IPS DF 19.7 (cell line): ENCODE results near the gene GZF1.

ENCODE experiments used
- DNase-seq: peaks from one replicate; pipeline ENCODE4 v3.0.0-alpha.2; 2013; ENCODE audit warnings: low read depth, low spot score

The GZF1 gene

DNA sequence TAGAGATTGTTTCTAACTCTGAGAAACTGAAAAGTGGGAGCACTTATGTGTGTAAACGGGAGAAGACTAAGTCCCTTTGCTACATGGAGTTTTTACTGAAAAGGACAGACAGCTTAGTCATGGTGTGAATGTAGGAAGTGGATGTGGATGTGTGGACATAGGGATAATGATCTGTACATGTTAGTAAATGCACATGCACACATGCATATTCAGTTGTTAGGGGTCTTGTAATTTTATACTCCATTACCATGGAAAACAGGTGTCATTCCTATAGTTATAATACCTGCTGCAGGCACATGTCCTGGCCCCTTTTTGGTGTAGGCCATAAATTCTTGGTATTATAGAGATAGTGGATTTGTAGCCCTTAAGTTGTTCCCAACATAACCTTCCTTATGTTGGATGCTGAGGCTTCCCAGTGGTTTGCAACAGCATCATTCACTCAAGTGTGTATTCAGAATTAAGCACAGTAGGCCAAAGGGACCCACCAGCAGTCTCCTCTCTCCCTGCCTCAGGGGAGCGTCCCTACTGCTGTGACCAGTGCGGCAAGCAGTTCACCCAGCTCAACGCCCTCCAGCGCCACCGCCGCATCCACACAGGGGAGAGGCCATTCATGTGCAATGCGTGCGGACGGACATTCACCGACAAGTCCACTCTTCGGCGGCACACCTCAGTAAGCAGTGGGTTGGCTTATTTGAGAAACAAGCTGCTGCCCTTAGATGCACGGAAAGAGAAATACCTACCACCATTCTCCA is 7.3 kb downstream of the GZF1 start:
- DNase-seq = no peak

DNA sequence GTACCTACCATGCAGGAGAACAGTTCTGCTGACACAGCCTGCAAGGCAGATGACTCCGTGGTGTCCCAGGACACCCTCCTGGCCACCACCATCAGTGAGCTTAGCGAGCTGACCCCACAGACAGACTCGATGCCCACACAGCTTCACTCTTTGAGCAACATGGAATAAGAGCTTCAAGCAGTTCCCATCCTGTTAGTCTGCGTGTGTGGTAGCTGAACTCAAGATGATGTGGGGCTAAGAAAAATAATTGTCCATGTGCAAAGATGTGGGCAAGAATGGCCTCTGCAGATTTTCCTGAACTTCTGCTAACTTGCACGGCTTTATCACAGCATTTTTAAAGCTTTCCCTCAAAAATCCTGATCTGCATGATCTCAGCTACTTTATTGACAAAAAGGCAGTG is 8.3 kb downstream of the GZF1 start:
- no peak for DNase-seq

- DNase-seq = no peak
Measured at GRCh38 chr20:23370873-23371272, 8.9 kb downstream of the GZF1 start.

- DNase-seq = no peak
Measured at GRCh38 chr20:23371496-23371895, 9.5 kb downstream of the GZF1 start.

GRCh38 chr20:23374441-23374840 is 12.5 kb downstream of the GZF1 start:
- DNase-seq = no peak

DNA sequence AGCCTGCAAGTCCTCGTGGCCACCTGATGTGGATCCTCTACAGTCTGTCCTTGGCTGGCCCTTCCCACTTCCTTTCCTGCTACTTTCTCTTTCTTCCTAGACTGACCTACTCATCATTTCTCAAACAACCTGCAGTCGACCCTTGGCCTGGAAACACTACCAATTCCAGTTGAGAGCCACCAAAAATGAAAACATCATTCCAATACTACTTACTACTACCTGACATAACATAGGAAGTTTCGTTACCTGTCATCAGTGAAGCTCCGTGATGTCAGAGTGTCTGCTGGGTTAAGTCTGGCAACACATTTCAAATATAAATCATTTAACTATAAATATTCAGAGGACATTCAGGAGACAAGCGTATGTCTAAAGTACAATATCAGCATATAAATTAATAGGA is 13.8 kb downstream of the GZF1 start:
- DNase-seq = no peak

DNA sequence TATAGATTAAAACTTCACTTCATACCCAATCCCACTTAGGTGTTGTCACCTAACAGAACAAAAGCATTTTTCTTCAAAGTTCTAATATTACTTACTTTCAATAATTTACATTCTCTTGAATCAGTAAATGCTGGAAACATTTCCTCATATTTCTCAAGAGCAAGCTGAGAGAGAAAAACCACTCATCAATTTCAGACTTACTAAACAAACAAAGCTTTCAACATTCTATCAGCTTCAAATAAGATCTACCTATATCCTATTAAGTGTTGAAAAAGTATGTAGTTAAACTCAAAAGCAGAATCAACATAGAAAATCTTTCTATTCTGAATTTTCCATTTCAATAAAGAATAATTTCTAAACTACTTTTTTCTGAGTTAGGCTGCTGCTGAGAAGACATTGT is 17.8 kb downstream of the GZF1 start:
- DNase-seq = no peak

DNA sequence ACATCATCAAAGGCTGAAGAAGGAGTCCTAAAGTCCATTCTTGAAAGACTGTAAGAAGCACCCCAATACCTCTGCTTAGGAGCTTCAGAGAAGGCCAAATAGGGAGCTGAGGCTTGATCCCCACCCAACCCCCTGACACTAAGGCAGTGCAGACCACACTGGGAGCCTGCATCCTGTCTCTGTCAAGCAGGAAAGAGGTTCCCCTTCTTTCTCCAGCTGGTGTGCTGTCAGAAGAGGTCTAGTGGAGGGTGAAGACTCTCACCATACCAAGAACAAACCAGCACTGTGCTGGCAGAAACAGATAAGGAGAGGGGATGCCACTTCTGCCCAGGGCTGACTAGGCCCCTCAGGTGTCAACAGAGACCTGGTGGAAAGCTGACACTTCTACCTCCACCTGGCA is 19.9 kb downstream of the GZF1 start:
- DNase-seq = no peak

- no peak for DNase-seq
Measured at GRCh38 chr20:23386304-23387117, 24.5 kb downstream of the GZF1 start.

DNA sequence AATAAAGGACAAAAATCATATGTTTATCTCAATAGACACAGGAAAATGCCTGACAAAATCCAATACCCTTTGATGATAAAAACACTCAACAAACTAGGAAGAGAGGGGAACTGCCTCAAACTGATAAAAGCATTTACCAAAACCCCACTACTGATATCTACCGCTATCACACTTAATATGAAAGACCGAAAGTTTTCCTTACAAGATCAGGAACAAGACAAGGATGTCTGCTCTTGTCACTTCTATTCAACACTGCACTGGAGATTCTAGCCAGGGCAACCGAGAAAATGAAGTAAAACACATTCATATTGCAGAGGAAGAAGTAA is 25.1 kb downstream of the GZF1 start:
- DNase-seq = no peak

DNA sequence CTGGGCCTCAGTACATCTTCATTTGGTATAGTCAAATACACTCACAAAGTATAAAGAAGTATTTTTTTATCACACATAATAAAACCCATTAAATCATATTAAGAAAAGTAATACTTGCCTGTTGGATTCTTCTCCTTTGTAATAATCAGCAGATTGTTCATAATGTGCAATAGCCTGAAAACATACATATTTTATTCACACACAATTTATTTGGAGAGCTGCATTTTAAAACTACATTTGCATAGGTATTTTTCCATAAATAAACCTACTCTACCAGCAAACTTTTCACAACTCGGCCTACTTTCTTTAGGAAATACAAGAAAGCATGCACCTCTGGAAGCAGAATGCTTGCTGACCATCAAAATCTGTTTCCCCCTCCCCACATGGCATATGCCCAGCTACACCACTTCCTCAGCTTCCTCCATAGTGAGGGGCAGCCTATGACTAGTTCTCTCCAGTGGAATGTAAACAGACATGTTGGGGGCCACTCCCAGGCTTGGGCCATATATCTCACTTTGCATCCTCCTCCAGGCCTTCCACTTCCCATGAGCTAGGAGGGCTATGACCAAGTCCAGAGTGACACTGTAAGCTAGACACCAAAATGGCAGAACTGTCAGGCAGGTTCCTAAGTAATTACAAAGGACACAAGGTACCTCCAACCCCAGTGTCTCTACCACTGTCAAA is 28.3 kb downstream of the GZF1 start:
- no peak for DNase-seq

DNA sequence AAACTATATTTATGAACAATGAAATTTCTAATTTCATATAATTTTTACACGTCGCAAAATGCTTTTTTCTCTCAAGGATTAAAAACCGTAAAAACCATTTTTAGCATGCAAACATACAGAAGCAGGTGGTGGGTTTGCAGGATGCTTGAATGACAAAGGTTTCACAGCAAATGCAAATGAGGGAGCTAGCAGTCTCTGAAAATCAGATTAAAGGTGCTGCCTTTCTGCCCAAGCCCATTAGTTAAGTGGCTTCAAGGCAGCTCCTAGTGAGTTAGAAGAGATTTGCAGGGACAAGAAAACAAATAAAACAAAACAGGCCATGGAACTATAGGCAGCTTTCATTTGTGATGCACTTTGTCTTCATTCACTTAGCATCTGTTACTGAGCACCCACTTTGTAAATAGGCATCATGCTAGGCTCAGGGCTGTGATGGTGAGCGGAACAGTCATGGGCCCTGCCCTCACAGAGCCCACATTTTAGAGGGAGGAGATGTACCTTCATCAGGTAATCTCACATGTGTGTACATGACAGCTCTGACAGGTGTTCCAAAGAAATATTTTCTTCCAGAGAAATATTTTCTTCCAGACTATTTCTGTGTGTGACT is 29.8 kb downstream of the GZF1 start:
- peak; percentile 7 for DNase-seq

GRCh38 chr20:23393996-23394775 is 32.2 kb downstream of the GZF1 start:
- DNase-seq = no peak

- DNase-seq = no peak
Measured at GRCh38 chr20:23396950-23397627, 35.1 kb downstream of the GZF1 start.

GRCh38 chr20:23397961-23398360 is 36.0 kb downstream of the GZF1 start:
- DNase-seq = no peak

- no peak for DNase-seq
Measured at GRCh38 chr20:23399568-23400241, 37.7 kb downstream of the GZF1 start.

- no peak for DNase-seq
Measured at GRCh38 chr20:23401051-23401450, 39.1 kb downstream of the GZF1 start.

GRCh38 chr20:23403751-23404150 is 41.8 kb downstream of the GZF1 start:
- DNase-seq = no peak

DNA sequence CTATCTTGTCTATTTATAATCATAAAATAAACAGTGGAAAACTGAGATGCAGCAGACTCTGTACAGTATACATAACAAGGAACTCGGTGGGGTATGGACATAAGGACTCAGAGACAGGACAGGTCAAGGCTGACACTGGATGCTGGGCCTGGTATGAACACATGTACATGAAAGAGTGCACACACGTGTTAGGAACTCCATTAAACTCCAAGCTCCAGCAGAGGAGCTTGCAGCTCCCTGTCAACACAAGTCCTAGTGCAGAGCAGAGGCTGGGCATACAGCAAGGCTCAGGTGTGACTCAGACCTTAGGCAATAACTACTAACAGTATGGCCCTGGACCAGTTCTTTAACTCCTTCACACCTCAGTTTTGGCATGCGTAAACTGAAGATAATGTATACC is 42.2 kb downstream of the GZF1 start:
- no peak for DNase-seq

- no peak for DNase-seq
Measured at GRCh38 chr20:23406880-23407279, 44.9 kb downstream of the GZF1 start.
